ENCODE measurements around the gene RERE. TPM values are rescaled to one million over a fixed set of nuclear protein-coding genes. Genes with fewer than 3 reads are reported as not detected.

Gene RERE
- total RNA-seq, 2 donors from 2014 or later, result 207 to 322 TPM

GRCh38 chr1:8321612-8322011, 495.8 kb downstream of the RERE start:
- intact Hi-C loops (cut with DNase I), result no loop called here
- no peak for DNase-seq (ENCODE audit: low spot score)
- Histone ChIP-seq H3K9me3 (no peaks in the 10 kb centered on the region), H3K4me1 (replicated peaks) (no peaks in the 10 kb centered on the region), H3K36me3 (no peaks in the 10 kb centered on the region), H3K27ac (no peak overlapping the region), H3K4me3 (no peak overlapping the region), H3K27me3 (replicated peaks; ENCODE audit: insufficient read depth) (no peaks in the 10 kb centered on the region)
- 92% methylated on average over 3 of the region's 3 CpGs for WGBS
- TF ChIP-seq POLR2A (IDR thresholded peaks at IDR 0.05) (no peak), POLR2AphosphoS5 (IDR thresholded peaks at IDR 0.05) (no peak)
- TF ChIP-seq, protein P1, sequence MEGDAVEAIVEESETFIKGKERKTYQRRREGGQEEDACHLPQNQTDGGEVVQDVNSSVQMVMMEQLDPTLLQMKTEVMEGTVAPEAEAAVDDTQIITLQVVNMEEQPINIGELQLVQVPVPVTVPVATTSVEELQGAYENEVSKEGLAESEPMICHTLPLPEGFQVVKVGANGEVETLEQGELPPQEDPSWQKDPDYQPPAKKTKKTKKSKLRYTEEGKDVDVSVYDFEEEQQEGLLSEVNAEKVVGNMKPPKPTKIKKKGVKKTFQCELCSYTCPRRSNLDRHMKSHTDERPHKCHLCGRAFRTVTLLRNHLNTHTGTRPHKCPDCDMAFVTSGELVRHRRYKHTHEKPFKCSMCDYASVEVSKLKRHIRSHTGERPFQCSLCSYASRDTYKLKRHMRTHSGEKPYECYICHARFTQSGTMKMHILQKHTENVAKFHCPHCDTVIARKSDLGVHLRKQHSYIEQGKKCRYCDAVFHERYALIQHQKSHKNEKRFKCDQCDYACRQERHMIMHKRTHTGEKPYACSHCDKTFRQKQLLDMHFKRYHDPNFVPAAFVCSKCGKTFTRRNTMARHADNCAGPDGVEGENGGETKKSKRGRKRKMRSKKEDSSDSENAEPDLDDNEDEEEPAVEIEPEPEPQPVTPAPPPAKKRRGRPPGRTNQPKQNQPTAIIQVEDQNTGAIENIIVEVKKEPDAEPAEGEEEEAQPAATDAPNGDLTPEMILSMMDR (IDR thresholded peaks at IDR 0.05), result no peak

DNA sequence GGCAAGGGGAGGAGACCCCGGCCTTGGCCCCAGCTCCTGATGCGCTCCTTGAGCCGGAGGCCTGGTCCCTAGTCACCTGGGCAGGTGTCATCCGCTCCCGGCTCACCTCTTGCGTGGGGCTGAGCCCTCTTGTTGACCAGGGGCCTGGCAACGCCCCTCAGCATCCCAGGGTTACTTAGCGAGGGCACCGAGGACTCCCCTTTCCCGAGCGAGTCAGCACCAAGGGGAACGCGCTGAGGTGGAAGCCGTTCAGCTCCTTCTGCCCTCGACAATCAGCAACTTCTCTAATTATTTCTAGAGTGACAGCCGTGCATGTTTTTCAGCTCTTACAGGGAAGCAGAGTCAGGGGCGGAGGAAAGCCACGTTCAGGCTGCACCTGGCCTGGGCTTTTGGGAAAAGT, 499.0 kb downstream of the RERE start:
- Histone ChIP-seq H3K36me3 (no peaks in the 10 kb centered on the region), H3K27me3 (replicated peaks; ENCODE audit: insufficient read depth) (no peaks in the 10 kb centered on the region), H3K27ac (peak overlapping the region; percentile 12 to 47), H3K9me3 (no peaks in the 10 kb centered on the region), H3K4me1 (replicated peaks) (peaks cover 7% of the 10 kb centered on the region), H3K4me3 (peak overlapping the region; percentile 50 to 55)
- 36% methylated on average over 18 of the region's 18 CpGs for WGBS
- TF ChIP-seq POLR2A (IDR thresholded peaks at IDR 0.05), result no peak
- no peak for TF ChIP-seq POLR2AphosphoS5 (IDR thresholded peaks at IDR 0.05)
- TF ChIP-seq, protein P1 (IDR thresholded peaks at IDR 0.05), result no peak
- DNase-seq (ENCODE audit: low spot score), result no peak
- intact Hi-C loops (cut with DNase I), result loop anchor here (5.0 to 10.0 kb wide), 2 partner anchors 184 to 291 kb away; partner anchors contain the start of gene ERRFI1

DNA sequence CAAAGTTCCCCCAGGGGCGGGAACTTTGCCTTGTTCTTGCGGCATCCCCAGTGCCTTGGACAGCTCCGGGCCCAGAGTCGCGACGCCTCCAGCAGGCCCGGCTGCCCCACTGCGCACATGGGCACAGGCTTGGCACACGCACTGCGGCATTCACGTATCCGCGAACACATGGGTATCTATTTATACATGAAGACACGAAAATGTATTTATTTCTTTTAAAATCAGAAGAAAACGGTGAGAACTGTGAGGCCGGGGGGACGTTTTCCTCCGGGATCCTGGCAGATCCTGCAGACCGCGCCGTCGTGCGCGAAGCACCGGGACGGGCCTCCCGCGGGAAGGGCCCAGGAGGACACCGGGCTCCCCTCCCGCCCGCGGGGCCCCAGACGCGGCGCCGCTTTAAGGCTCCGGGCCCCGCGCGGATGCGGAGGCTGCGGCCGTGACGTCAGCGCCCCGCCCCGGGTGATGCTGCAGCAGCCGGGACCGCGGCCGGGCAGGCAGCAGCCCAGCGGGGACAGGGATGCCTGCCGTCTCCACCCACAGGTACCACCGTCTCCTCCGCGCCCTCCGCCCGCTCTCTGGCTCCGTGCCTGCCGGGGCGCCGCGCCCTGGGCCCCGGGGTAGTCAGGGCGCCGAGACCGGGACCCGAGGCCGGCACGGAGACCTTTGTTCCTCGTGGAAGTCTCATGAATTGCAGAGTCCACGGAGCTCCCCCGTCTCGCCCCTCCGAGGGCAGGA, 499.6 kb downstream of the RERE start, which contains the start of gene SLC45A1:
Gene SLC45A1, plus strand, starts transcription at position 468 of the 735 bp plus-strand sequence. CDS start 6,216 bp downstream, outside the sequence.
- intact Hi-C loops (cut with DNase I), result loop anchor here (5.0 to 10.0 kb wide), 2 partner anchors 183 to 291 kb away; partner anchors contain the start of gene ERRFI1
- no peaks in the 10 kb centered on the region for H3K36me3 ChIP-seq
- WGBS, result 14% methylated on average over 59 of the region's 75 CpGs
- no peak for TF ChIP-seq POLR2AphosphoS5 (IDR thresholded peaks at IDR 0.05)
- TF ChIP-seq POLR2A (IDR thresholded peaks at IDR 0.05), result peak; percentile 65
- TF ChIP-seq, protein P1 (IDR thresholded peaks at IDR 0.05), result peak in 1 of 4 experiments; percentile 29
- DNase-seq (ENCODE audit: low spot score), result peak; percentile 69
- H3K4me1 ChIP-seq (replicated peaks), result peaks cover 7% of the 10 kb centered on the region
- peak within 1 kb of the TSS; percentile 50 to 55 for H3K4me3 ChIP-seq
- H3K9me3 ChIP-seq, result no peaks in the 10 kb centered on the region
- no peaks in the 10 kb centered on the region for H3K27me3 ChIP-seq (replicated peaks; ENCODE audit: insufficient read depth)
- peak within 1 kb of the TSS; percentile 12 to 47 for H3K27ac ChIP-seq

GRCh38 chr1:8315573-8316475, 501.6 kb downstream of the RERE start:
- H3K9me3 ChIP-seq, result no peaks in the 10 kb centered on the region
- no peaks in the 10 kb centered on the region for H3K27me3 ChIP-seq (replicated peaks; ENCODE audit: insufficient read depth)
- no peak for DNase-seq (ENCODE audit: low spot score)
- intact Hi-C loops (cut with DNase I), result loop anchor here (2.0 to 10.0 kb wide), 3 partner anchors 181 to 333 kb away; partner anchors contain the start of gene ERRFI1
- H3K36me3 ChIP-seq, result no peaks in the 10 kb centered on the region
- no peak for TF ChIP-seq POLR2AphosphoS5 (IDR thresholded peaks at IDR 0.05)
- TF ChIP-seq, protein P1 (IDR thresholded peaks at IDR 0.05), result no peak
- no peak for TF ChIP-seq POLR2A (IDR thresholded peaks at IDR 0.05)
- WGBS, result 90% methylated on average over 14 of the region's 14 CpGs
- H3K27ac ChIP-seq, result no peak overlapping the region
- peaks cover 12% of the 10 kb centered on the region for H3K4me1 ChIP-seq (replicated peaks)
- H3K4me3 ChIP-seq, result no peak overlapping the region
